CD4-positive, alpha-beta T cell (primary cell): ENCODE data around the gene NUSAP1. TPM values are rescaled to one million over a fixed set of nuclear protein-coding genes. Genes with fewer than 3 reads are reported as not detected.
A peak's percentile ranks its signal among the peaks of the same experiment; 100 is the strongest.

Experiments
- ATAC-seq: fragments of 200-7000 bp; cut with Tn5 transposase; one replicate; pipeline ENCODE4 v1.10.0; 2022; ENCODE audit warnings: mild to moderate bottlenecking; ENCODE audit not compliant: poor library complexity
- CTCF ChIA-PET: fragments of 350-600 bp; sonication (Branson Sonifier 250); formaldehyde crosslinking; loops from one replicate; lab custom pipeline; 2021; ENCODE audit warnings: antibody characterized with exemption, inconsistent platforms; lab: Charles Lee
- POLR2A ChIA-PET: fragments of 350-600 bp; sonication (Branson Sonifier 250); formaldehyde crosslinking; loops from one replicate; lab custom pipeline; 2021; ENCODE audit warnings: antibody characterized with exemption, inconsistent platforms; lab: Charles Lee
- DNase-seq, 14 experiments: peaks; one replicate each; pipeline ENCODE4 v3.0.0-alpha.2; 2013 to 2020; ENCODE audit warnings: mixed read lengths in 2 of 14
- H3K27ac ChIP-seq, 2 donors: one replicate each; pipeline versions ENCODE4 v1.5.1 to v1.7.0; 2013; ENCODE audit warnings: low read length in 2 of 2, low read depth in 1 of 2, mild to moderate bottlenecking in 1 of 2
- H3K27me3 ChIP-seq, 2 experiments: 1 replicate in 1 of 2; 2 replicates in 1 of 2; pipeline versions ENCODE4 v1.6.1 to v1.7.0; 2013; ENCODE audit warnings: low read length in 2 of 2, control low read depth in 1 of 2, mild to moderate bottlenecking in 1 of 2, moderate library complexity in 1 of 2; ENCODE audit not compliant: insufficient read depth in 2 of 2, control insufficient read depth in 1 of 2
- H3K36me3 ChIP-seq: one replicate; pipeline ENCODE4 v1.6.1; 2013; ENCODE audit warnings: low read length, control low read depth; ENCODE audit not compliant: insufficient read depth
- H3K4me1 ChIP-seq: one replicate; pipeline ENCODE4 v1.6.1; 2013; ENCODE audit warnings: low read length, control low read depth; ENCODE audit not compliant: insufficient read depth
- H3K4me3 ChIP-seq: one replicate; pipeline ENCODE4 v1.5.1; 2013; ENCODE audit warnings: mild to moderate bottlenecking, low read length, moderate library complexity
- H3K9me3 ChIP-seq, 2 experiments: 1 replicate in 1 of 2; 2 replicates in 1 of 2; pipeline versions ENCODE4 v1.6.1 to v1.7.0; 2013; ENCODE audit warnings: low read length in 2 of 2, mild to moderate bottlenecking in 2 of 2, control low read depth in 1 of 2, moderate library complexity in 1 of 2; ENCODE audit not compliant: control insufficient read depth in 1 of 2, insufficient read depth in 1 of 2
- H3K27ac Mint-ChIP-seq: one replicate; pipeline ENCODE4 v1.8.0; 2020; ENCODE audit warnings: mixed read lengths
- H3K27me3 Mint-ChIP-seq: one replicate; pipeline ENCODE4 v1.8.0; 2021; ENCODE audit warnings: mixed read lengths
- H3K36me3 Mint-ChIP-seq: one replicate; pipeline ENCODE4 v1.8.0; 2021; ENCODE audit warnings: low read depth, mixed read lengths
- H3K4me1 Mint-ChIP-seq: one replicate; pipeline ENCODE4 v1.8.0; 2021; ENCODE audit warnings: low read depth, mixed read lengths
- H3K4me3 Mint-ChIP-seq: one replicate; pipeline ENCODE4 v1.8.0; 2020; ENCODE audit warnings: mild to moderate bottlenecking, mixed read lengths
- H3K9me3 Mint-ChIP-seq: one replicate; pipeline ENCODE4 v1.8.0; 2020; ENCODE audit warnings: mixed read lengths
- CTCF ChIP-seq: fragments of 200-600 bp; IDR thresholded peaks from one replicate; pipeline ENCODE4 v1.8.0; 2022; ENCODE audit warnings: antibody characterized with exemption, mild to moderate bottlenecking
- intact Hi-C, 2 experiments: fragments of 100-400 bp; cut with DNase I in 1 of 2; cut with micrococcal nuclease in 1 of 2; formaldehyde crosslinking; loops; one replicate each; pipeline versions ENCODE4 v1.15.1 to v1.9.0; 2023 to 2025; cut with DNase I, micrococcal nuclease
- total RNA-seq, 174 experiments: library from RNA in 2 of 174; stranded (reverse) in 2 of 174; gene quantifications; one replicate each; pipeline ENCODE4 v1.2.3 and lab custom pipeline; 2021 to 2026

The NUSAP1 gene
- total RNA-seq, 2 experiments from 2014 or later = 2.2 to 2.3 TPM

GRCh38 chr15:41396111-41396510, 63.4 kb downstream of the NUSAP1 start:
- H3K9me3 Mint-ChIP-seq = no peaks in the 10 kb centered on the region
- H3K27me3 ChIP-seq = no peaks in the 10 kb centered on the region
- H3K4me3 ChIP-seq = no peak overlapping the region
- no peak for TF ChIP-seq CTCF
- no peak overlapping the region for H3K27ac ChIP-seq
- ChIA-PET CTCF (interaction anchor here (0.6 kb wide), 1 partner anchor 127 kb away, joined by 3 read pairs; no protein-coding TSS in a partner anchor), POLR2A (no interaction called here)
- H3K27ac Mint-ChIP-seq = peak overlapping the region; percentile 43
- H3K36me3 Mint-ChIP-seq = peaks cover 40% of the 10 kb centered on the region
- no peak overlapping the region for H3K4me3 Mint-ChIP-seq
- DNase-seq = no peak
- peaks cover 25% of the 10 kb centered on the region for H3K4me1 Mint-ChIP-seq
- no peak for ATAC-seq
- H3K27me3 Mint-ChIP-seq = no peaks in the 10 kb centered on the region
- H3K4me1 ChIP-seq = peaks cover 9% of the 10 kb centered on the region
- intact Hi-C loops = no loop called here
- H3K9me3 ChIP-seq = no peaks in the 10 kb centered on the region
- H3K36me3 ChIP-seq = peaks cover 27% of the 10 kb centered on the region

- no peaks in the 10 kb centered on the region for H3K27me3 Mint-ChIP-seq
- ATAC-seq (no peak), DNase-seq (peak in 1 of 14 experiments; percentile 9)
- no peaks in the 10 kb centered on the region for H3K27me3 ChIP-seq
- CTCF ChIA-PET = no interaction called here
- H3K4me3 ChIP-seq = peak overlapping the region; percentile 93
- peak overlapping the region; percentile 98 for H3K4me3 Mint-ChIP-seq
- H3K9me3 ChIP-seq = no peaks in the 10 kb centered on the region
- peak overlapping the region; percentile 97 for H3K27ac Mint-ChIP-seq
- intact Hi-C loops = loop anchor here in 1 of 2 experiments (1.0 to 10.0 kb wide), 10 partner anchors 14 to 1020 kb away; partner anchors contain the start of genes CHAC1, CHP1, EXD1 and INO80
- no peaks in the 10 kb centered on the region for H3K9me3 Mint-ChIP-seq
- H3K4me1 Mint-ChIP-seq = peaks cover 21% of the 10 kb centered on the region
- H3K36me3 ChIP-seq = no peaks in the 10 kb centered on the region
- H3K36me3 Mint-ChIP-seq = peaks cover 15% of the 10 kb centered on the region
- peaks cover 15% of the 10 kb centered on the region for H3K4me1 ChIP-seq
- TF ChIP-seq CTCF = no peak
- peak overlapping the region; percentile 66 to 83 for H3K27ac ChIP-seq
- POLR2A ChIA-PET = interaction anchor here (0.6 to 1.6 kb wide), 7 partner anchors 9 to 186 kb away, joined by 3 to 7 read pairs (median 3); partner anchors contain the start of genes NUSAP1, OIP5 and RPAP1
These were observed 69.2 kb downstream of the NUSAP1 start for GRCh38 chr15:41401904-41402267.

GRCh38 chr15:41407341-41407740, 74.7 kb downstream of the NUSAP1 start:
- DNase-seq (no peak), ATAC-seq (no peak)
- Histone ChIP-seq H3K4me3 (no peak overlapping the region), H3K9me3 (no peaks in the 10 kb centered on the region), H3K27me3 (no peaks in the 10 kb centered on the region), H3K4me1 (peaks cover 6% of the 10 kb centered on the region), H3K36me3 (no peaks in the 10 kb centered on the region), H3K27ac (no peak overlapping the region)
- TF ChIP-seq CTCF = no peak
- intact Hi-C loops = loop anchor here in 1 of 2 experiments (10.0 kb wide), 2 partner anchors 247 to 453 kb away; partner anchors contain the start of gene CHAC1
- Mint-ChIP-seq H3K4me3 (no peak overlapping the region), H3K27ac (no peak overlapping the region), H3K36me3 (peaks cover 7% of the 10 kb centered on the region), H3K9me3 (no peaks in the 10 kb centered on the region), H3K27me3 (no peaks in the 10 kb centered on the region), H3K4me1 (peaks cover 7% of the 10 kb centered on the region)
- ChIA-PET CTCF (no interaction called here), POLR2A (no interaction called here)
